ENCODE measurements around the gene GOLGA2.

GOLGA2 gene

GRCh38 chr9:128314697-128315096 is 38.9 kb upstream of the GOLGA2 start:
- TF ChIP-seq ZFP3 (CRISPR knock-in tag; IDR thresholded peaks at IDR 0.05) = no peak
- TF ChIP-seq RARB (CRISPR knock-in tag; IDR thresholded peaks at IDR 0.05) = no peak
- TF ChIP-seq POU6F1 (CRISPR knock-in tag; IDR thresholded peaks at IDR 0.05; ENCODE audit: borderline replicate concordance, low read depth) = no peak
- TF ChIP-seq SNAI2 (CRISPR knock-in tag; IDR thresholded peaks at IDR 0.05) = no peak
- no peak for TF ChIP-seq ZNF8 (CRISPR knock-in tag; IDR thresholded peaks at IDR 0.05)
- TF ChIP-seq ARNTL (CRISPR knock-in tag; IDR thresholded peaks at IDR 0.05; ENCODE audit: borderline replicate concordance, low read depth) = no peak
- TF ChIP-seq ZC3H10 (CRISPR knock-in tag; IDR thresholded peaks at IDR 0.05) = no peak
- no peak for TF ChIP-seq BACH2 (CRISPR knock-in tag; IDR thresholded peaks at IDR 0.05; ENCODE audit: borderline replicate concordance)
- TF ChIP-seq CSDC2 (CRISPR knock-in tag; IDR thresholded peaks at IDR 0.05) = no peak
- TF ChIP-seq PPARA (CRISPR knock-in tag; IDR thresholded peaks at IDR 0.05; ENCODE audit: borderline replicate concordance) = no peak
- TF ChIP-seq TSHZ2 (CRISPR knock-in tag; IDR thresholded peaks at IDR 0.05) = no peak
- ATAC-seq = no peak

- ATAC-seq = no peak
- TF ChIP-seq ZNF8 (CRISPR knock-in tag; IDR thresholded peaks at IDR 0.05) (no peak), TCF4 (CRISPR knock-in tag; IDR thresholded peaks at IDR 0.05; ENCODE audit: borderline replicate concordance) (no peak), ZNF565 (CRISPR knock-in tag; conservative IDR thresholded peaks at IDR 0.05; ENCODE audit: low read depth) (no peak), RARB (CRISPR knock-in tag; IDR thresholded peaks at IDR 0.05) (no peak), ZFP3 (CRISPR knock-in tag; IDR thresholded peaks at IDR 0.05) (no peak), ZNF70 (CRISPR knock-in tag; IDR thresholded peaks at IDR 0.05) (no peak), ZFP30 (CRISPR knock-in tag; IDR thresholded peaks at IDR 0.05) (no peak), CSRNP3 (CRISPR knock-in tag; IDR thresholded peaks at IDR 0.05) (no peak), GLIS3 (CRISPR knock-in tag; IDR thresholded peaks at IDR 0.05) (no peak), CSDC2 (CRISPR knock-in tag; IDR thresholded peaks at IDR 0.05) (no peak), POU6F1 (CRISPR knock-in tag; IDR thresholded peaks at IDR 0.05; ENCODE audit: borderline replicate concordance, low read depth) (no peak)
Observed at GRCh38 chr9:128310461-128310860, 34.7 kb upstream of the GOLGA2 start.

GRCh38 chr9:128309551-128309950 is 33.7 kb upstream of the GOLGA2 start:
- no peak for ATAC-seq
- no peak for TF ChIP-seq TOX (CRISPR knock-in tag; IDR thresholded peaks at IDR 0.05; ENCODE audit: borderline replicate concordance)
- TF ChIP-seq ZNF565 (CRISPR knock-in tag; conservative IDR thresholded peaks at IDR 0.05; ENCODE audit: low read depth) = no peak
- no peak for TF ChIP-seq TCF4 (CRISPR knock-in tag; IDR thresholded peaks at IDR 0.05; ENCODE audit: borderline replicate concordance)
- TF ChIP-seq PPARA (CRISPR knock-in tag; IDR thresholded peaks at IDR 0.05; ENCODE audit: borderline replicate concordance) = no peak
- no peak for TF ChIP-seq ZFP3 (CRISPR knock-in tag; IDR thresholded peaks at IDR 0.05)
- no peak for TF ChIP-seq ZC3H10 (CRISPR knock-in tag; IDR thresholded peaks at IDR 0.05)
- no peak for TF ChIP-seq ESRRG (CRISPR knock-in tag; IDR thresholded peaks at IDR 0.05)
- TF ChIP-seq ZFP30 (CRISPR knock-in tag; IDR thresholded peaks at IDR 0.05) = no peak
- TF ChIP-seq CSRNP3 (CRISPR knock-in tag; IDR thresholded peaks at IDR 0.05) = no peak
- no peak for TF ChIP-seq ZNF70 (CRISPR knock-in tag; IDR thresholded peaks at IDR 0.05)
- no peak for TF ChIP-seq ISL1 (CRISPR knock-in tag; IDR thresholded peaks at IDR 0.05)
- no peak for TF ChIP-seq BACH2 (CRISPR knock-in tag; IDR thresholded peaks at IDR 0.05; ENCODE audit: borderline replicate concordance)
- TF ChIP-seq SNAI2 (CRISPR knock-in tag; IDR thresholded peaks at IDR 0.05) = no peak
- no peak for TF ChIP-seq CREB5 (CRISPR knock-in tag; IDR thresholded peaks at IDR 0.05; ENCODE audit: low read depth)
- TF ChIP-seq GLIS3 (CRISPR knock-in tag; IDR thresholded peaks at IDR 0.05) = no peak
- no peak for TF ChIP-seq POU6F1 (CRISPR knock-in tag; IDR thresholded peaks at IDR 0.05; ENCODE audit: borderline replicate concordance, low read depth)
